ENCODE data around the gene ACOX3.
"Not testable (repeated sequence)": the region's sequence is repeated elsewhere in the genome, so short reads cannot be mapped to it uniquely, and the experiment has no call there.

Gene ACOX3

GRCh38 chr4:8370106-8370787 is 70.3 kb downstream of the ACOX3 start:
- no peak for DNase-seq

GRCh38 chr4:8369426-8370105 is 71.0 kb downstream of the ACOX3 start:
- DNase-seq = no peak

GRCh38 chr4:8368998-8369397 is 71.5 kb downstream of the ACOX3 start:
- no peak for DNase-seq

GRCh38 chr4:8368061-8368481 is 72.5 kb downstream of the ACOX3 start:
- DNase-seq = no peak

DNA sequence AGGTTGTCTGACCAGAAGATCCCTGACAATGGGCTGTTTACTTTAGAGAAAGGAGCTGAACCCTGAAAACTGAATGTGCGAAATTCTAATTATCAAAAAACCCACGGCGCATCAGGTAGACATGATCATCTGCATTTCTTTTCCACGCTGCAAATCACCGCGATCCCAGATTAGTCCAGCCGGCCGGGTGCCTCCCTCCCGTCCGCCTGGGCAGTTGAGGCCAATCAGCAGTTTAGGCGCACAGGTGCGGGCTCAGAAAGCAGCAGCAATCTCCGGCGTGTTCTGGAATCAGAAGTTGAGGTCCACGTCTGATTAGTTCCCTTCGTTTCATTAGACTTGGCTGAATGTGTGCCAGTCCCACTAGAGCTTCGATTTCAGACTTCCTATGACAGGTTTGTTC is 73.9 kb downstream of the ACOX3 start:
- no peak for DNase-seq

DNA sequence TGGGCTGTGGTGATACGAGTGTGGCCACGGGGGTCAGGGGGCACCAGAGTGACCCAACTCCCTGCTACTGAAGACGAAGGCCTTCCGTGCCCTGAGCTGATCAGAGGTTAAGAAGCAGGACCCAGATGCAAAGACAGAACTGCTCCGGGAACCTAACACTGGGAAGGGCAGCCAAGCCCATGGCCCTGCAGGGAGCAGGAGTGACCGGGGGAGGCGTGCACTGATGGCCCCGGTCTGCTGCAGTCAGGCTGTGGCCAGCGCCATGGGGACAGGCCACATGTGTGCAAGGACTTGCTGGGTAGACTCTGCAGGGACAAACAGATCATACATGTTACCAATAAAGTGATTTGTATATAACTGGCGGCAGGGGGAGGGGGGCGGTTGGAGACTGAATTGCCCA is 74.6 kb downstream of the ACOX3 start:
- no peak for DNase-seq

DNA sequence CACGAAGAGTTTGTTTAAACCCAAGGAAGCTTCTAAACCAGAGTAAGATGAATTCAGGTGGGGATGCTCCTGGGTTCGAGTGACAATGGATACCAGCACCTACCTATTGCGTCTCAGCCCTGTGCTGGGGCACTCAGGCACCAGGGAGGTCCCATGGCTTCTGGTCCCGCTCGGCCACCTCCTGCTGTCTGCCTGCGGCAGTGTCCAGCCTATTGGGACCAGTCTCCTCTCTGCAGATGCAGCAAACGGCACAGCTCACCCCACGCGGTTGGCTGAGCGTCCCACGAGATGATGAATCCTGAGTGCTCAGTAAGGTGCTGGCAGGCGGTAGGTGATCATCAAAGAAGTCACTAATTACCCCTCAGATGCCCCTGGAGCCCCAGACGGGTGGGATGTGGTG is 75.2 kb downstream of the ACOX3 start:
- DNase-seq = no peak

GRCh38 chr4:8364848-8365350 is 75.6 kb downstream of the ACOX3 start:
- no peak for DNase-seq

- no peak for DNase-seq
These were observed 76.4 kb downstream of the ACOX3 start for GRCh38 chr4:8364141-8364540.

DNA sequence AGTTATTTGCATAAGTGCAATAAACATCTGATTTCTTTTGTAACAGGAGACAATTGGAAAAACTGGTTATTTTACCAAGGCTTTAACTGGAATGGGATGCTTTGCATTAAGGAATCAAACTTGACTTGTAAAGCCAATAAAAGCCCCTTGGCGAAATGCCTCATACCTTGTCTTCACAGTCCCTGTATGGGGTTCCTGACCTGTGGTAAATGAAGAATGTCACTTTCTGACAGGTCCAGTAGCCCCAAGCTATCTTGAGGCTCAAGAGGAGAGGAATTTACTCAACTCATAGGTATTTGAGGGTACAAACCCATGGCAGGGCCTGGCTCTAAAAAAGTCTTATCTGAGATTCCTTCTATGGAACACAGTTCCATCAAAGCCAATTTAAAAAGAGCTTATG is 78.0 kb downstream of the ACOX3 start:
- DNase-seq = no peak

DNA sequence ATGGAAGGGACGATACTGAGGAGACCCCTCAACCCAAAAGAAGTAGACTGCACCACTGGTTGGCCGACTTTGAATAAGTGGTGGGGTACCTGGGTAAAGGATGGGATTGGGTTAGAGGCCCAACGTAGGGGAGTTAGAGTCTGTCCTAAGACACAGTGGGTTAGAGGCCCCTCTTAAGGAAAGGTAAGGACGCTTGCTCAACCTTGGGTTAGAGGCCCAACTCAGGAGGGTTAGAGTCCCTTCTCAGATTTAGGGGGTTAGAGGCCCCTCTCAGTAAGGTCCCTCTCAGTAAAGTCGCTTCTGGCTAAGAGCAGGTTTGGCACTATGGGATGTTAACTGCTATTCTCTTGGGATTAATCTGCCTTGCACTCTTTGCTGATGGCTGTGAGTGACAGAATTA is 81.3 kb downstream of the ACOX3 start:
- no peak for DNase-seq

DNA sequence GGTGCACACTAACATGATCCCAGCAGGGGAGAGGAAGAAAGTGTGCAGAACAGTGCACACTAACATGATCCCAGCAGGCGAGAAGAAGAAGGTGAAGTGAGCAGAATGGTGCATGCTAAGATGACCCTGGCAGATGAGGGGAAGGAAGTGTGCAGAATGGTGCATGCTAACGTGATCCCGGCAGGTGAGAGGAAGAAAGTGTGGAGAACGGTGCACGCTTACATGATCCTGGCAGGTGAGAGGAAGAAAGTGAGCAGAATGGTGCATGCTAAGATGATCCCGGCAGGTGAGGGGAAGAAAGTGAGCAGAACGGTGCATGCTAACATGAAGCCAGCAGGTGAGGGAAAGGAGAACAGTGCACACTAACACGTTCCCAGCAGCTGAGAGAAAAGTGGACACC is 83.7 kb downstream of the ACOX3 start:
- no peak for DNase-seq

DNA sequence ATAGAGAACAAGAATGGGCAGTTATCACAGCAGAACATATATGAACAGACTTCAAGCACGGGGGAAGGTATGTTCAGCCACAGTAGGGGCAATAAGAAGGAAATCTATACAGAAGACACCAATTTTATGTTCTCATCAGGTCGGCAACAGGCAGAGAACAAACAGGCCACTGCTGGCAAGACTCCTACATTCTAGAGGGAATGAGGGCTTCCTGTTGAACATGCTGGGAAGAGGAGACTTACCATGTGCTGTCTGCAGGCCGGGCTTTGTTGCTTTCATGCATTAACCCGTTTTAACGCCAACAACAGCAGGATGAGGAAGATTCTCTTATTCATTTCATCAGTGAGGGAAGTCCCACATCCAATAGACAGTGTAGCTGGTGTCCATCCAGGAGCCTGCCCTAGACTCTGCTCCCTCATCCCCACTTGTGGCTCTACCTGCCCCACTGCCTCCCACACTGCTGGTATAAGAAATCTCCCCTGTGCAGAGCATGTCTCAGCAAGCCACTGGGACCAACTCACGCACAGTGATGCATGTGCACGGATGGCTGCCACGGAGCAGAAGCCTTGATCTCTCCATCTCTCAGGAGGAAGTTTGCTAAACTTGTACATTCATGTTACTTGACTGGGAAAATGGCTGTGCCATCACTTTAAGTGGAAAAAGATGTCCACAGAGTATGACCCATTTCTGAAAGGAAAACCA is 84.5 kb downstream of the ACOX3 start:
- no peak for DNase-seq

GRCh38 chr4:8355306-8355705 is 85.2 kb downstream of the ACOX3 start:
- DNase-seq = no peak

GRCh38 chr4:8353912-8354453 is 86.5 kb downstream of the ACOX3 start:
- no peak for DNase-seq

DNA sequence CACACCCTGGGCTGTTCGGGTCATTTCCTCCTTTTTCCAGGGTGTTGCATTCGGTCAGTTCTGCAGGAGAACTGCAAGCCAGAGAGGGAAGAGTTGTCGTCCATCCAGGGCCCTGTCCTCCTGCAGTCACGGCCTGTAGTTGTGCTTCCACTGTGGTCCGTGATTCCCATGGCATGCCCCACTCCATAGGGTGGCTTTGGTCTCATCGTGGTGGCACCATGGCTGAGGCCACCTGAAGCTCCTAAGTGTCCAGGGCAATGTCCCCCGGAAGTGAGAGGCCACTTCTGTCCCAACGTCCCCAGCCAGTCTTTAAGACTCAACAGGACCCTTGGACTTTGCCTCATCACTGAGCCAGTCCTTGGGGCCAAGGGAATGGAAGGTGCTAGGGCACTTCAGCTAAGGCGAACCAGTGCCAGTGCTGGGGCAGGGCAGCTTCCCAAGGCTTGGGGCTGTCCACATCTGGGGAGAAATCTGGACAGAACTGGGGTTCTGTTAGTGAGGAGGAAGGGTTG is 87.3 kb downstream of the ACOX3 start:
- DNase-seq = no peak

DNA sequence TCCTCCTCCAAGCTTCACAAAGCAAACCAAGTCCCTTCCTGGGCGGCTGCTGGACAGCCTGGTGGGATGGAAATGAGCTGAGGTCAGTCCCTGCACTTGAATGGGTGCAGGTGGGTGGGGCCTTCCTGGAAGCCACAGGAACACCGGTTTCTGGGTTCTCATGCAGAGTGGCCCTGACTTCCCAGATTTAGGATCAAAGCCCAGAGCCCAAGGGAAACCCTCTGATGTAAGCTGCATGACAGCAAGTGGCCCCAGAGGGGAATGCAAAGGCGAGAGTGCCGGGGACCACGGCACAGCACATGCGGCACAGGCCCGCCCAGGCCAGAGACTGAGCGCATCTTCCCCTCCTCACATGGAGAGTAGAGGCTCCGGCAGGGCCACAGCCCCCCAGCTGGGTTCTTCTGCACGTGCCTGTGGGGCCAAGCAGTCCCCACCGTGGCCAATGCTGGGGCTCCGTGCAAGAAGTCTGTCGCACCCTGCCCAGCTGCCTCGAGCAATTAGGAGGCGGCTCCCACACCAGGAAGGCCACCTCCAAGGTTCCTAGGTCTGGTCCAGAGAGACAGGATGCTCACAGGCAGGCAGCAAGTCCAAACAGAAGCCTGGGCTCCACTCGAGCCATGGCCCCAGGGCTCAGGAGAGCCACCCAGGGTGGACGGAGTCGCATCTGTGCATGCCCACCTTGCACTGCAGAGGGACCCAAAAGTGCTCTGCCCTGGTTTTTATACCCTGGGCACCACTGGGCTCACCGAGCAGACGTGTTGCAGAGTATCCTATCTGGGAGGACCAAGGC is 88.0 kb downstream of the ACOX3 start:
- no peak for DNase-seq

- DNase-seq = no peak
These were observed 88.6 kb downstream of the ACOX3 start for GRCh38 chr4:8351931-8352367.

DNA sequence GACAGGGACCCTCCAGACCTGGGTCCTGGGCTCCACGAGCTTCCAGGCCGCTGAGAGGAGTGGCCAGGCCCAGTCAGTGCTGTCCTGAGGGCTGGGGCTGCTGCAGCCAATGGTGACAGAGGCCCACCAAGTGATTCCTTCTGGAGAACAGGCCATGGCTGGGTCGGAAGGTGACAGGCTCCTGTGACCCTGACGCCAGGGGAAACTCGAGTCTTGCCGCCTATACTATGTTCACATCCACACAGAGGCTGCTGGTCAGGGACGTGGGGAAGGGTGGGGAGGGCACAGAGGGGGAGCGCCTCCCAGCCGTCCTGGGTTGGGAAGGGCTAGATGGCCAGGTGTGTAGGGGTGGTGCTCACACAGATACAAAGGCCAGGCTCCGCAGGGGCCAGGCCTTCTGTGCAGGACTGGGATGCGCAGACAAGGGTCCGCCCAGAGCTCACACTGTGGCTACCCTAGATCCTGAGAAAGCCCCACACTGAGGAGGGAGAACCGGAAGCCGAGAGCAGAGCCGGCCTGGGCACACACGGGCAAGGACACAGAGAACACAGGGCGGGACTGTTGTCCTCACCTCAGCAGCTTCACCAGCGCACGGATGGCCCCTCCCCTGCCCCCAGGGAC is 89.6 kb downstream of the ACOX3 start:
- DNase-seq = no peak

- DNase-seq = no peak
These were observed 90.2 kb downstream of the ACOX3 start for GRCh38 chr4:8350352-8350751.

DNA sequence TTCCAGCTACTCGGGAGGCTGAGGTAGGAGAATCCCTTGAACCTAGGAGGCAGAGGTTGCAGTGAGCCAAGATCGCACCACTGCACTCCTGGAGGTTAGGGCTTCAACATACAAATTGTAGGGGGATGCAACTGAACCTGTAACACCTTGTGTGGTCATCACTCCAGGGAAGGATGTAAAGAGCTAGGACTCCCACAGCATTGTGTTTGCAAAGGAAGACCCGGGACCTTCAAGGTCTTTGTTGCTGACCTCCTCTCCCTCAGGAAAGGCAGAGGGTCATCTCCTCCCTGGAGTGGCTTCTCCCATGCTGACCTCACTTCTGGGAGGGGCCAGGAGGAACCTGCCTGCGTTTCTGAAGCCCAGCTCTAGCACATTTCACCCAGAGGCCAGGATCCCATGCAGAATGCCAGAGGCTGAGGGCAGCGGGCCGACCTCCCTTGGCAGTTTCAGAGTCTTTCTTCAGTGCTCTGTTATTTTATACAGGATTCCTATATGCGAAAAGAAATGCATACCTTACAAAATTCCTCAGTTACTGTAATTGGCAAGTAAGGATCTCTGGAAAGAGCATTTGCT is 90.8 kb downstream of the ACOX3 start:
- no peak for DNase-seq

GRCh38 chr4:8349236-8349635 is 91.3 kb downstream of the ACOX3 start:
- DNase-seq = not testable (repeated sequence)
